OCI-LY3 (cell line): ENCODE results near the gene NSUN5.

Experiments used
- H2AFZ ChIP-seq: fragments of 200-600, 300-600 bp; shearing (Covaris generic); 2 replicates; pipeline ENCODE4 v1.6.0; 2014; ENCODE audit warnings: antibody characterized with exemption, low read depth, low read length
- H3K27ac ChIP-seq: fragments of 200-600, 300-600 bp; sonication (generic); 2 replicates; pipeline ENCODE4 v1.5.1; 2014; ENCODE audit warnings: mild to moderate bottlenecking, low read length, moderate library complexity, mixed read lengths
- H3K27me3 ChIP-seq: fragments of 200-600, 300-600 bp; sonication (generic); 2 replicates; pipeline ENCODE4 v1.6.1; 2014; ENCODE audit warnings: low read depth, low read length, mixed read lengths
- H3K36me3 ChIP-seq: fragments of 200-600, 300-600 bp; sonication (generic); replicated peaks from 2 replicates; pipeline ENCODE3; 2014; ENCODE audit warnings: low read depth, low read length, mixed read lengths
- H3K4me1 ChIP-seq: fragments of 300-600, 200-600 bp; sonication (generic); 2 replicates; pipeline ENCODE4 v1.6.1; 2014; ENCODE audit warnings: low read length, mixed read lengths
- H3K4me2 ChIP-seq: fragments of 200-600, 300-600 bp; sonication (generic); 2 replicates; pipeline ENCODE4 v1.6.1; 2014; ENCODE audit warnings: low read length, mixed read lengths
- H3K4me3 ChIP-seq: fragments of 300-600, 200-600 bp; sonication (generic); 2 replicates; pipeline ENCODE4 v1.5.1; 2014; ENCODE audit warnings: antibody characterized with exemption, mild to moderate bottlenecking, low read length, moderate library complexity
- H3K79me2 ChIP-seq: fragments of 300-600, 200-600 bp; shearing (Covaris generic); 2 replicates; pipeline ENCODE4 v1.6.1; 2014; ENCODE audit warnings: mild to moderate bottlenecking, low read length, mixed read lengths
- H3K9ac ChIP-seq: fragments of 300-600, 200-600 bp; shearing (Covaris generic); 2 replicates; pipeline ENCODE4 v1.6.0; 2014; ENCODE audit warnings: mild to moderate bottlenecking, low read length, moderate library complexity
- H3K9me3 ChIP-seq: fragments of 200-600, 300-600 bp; shearing (Covaris generic); 2 replicates; pipeline ENCODE4 v1.6.1; 2014; ENCODE audit warnings: low read length, mixed read lengths; ENCODE audit not compliant: insufficient read depth
- H4K20me1 ChIP-seq: fragments of 200-600, 300-600 bp; sonication (generic); 2 replicates; pipeline ENCODE4 v1.6.1; 2016; ENCODE audit warnings: low read length, mixed read lengths; ENCODE audit not compliant: insufficient read depth
- CTCF ChIP-seq: fragments of 200-600, 300-600 bp; sonication (generic); IDR thresholded peaks from 2 replicates; pipeline ENCODE4 v1.5.1; 2014; ENCODE audit warnings: antibody characterized with exemption, low read length, low read depth
- EZH2phosphoT487 ChIP-seq: fragments of 200-600 bp; shearing (Covaris generic); IDR thresholded peaks from 2 replicates; pipeline ENCODE4 v1.6.1; 2018; ENCODE audit warnings: antibody characterized with exemption, mixed run types, low read depth

The NSUN5 gene

GRCh38 chr7:73308665-73309214 is at the start of gene NSUN5:
Gene NSUN5, minus strand, starts transcription at chr7:73308826. Its CDS starts 36 bp downstream, at chr7:73308790.
- Histone ChIP-seq H3K27me3 (no peaks in the 10 kb centered on the region), H3K27ac (peak within 1 kb of the TSS; percentile 21; the same call in 1 of the 2 replicates), H3K9ac (peak within 1 kb of the TSS; percentile 79), H4K20me1 (no peaks in the 10 kb centered on the region), H3K9me3 (no peaks in the 10 kb centered on the region), H3K79me2 (peaks cover 28% of the 10 kb centered on the region), H3K4me1 (peaks cover 13% of the 10 kb centered on the region; the same call in 1 of the 2 replicates), H3K4me2 (peak within 1 kb of the TSS; percentile 88), H2AFZ (peak within 1 kb of the TSS; percentile 47; the same call in 1 of the 2 replicates), H3K4me3 (peak within 1 kb of the TSS; percentile 96), H3K36me3 (peaks cover 2% of the 10 kb centered on the region)
- TF ChIP-seq CTCF (no peak), EZH2phosphoT487 (no peak)

- Histone ChIP-seq H3K36me3 (no peaks in the 10 kb centered on the region), H3K27me3 (no peaks in the 10 kb centered on the region), H3K4me1 (no peaks in the 10 kb centered on the region), H3K4me2 (no peak overlapping the region), H4K20me1 (no peaks in the 10 kb centered on the region), H3K9me3 (no peaks in the 10 kb centered on the region), H3K9ac (no peak overlapping the region), H3K4me3 (no peak overlapping the region), H3K79me2 (no peaks in the 10 kb centered on the region), H3K27ac (no peak overlapping the region), H2AFZ (no peak overlapping the region)
- TF ChIP-seq EZH2phosphoT487: no peak
- no peak for TF ChIP-seq CTCF
These were observed 47.5 kb upstream of the NSUN5 start for GRCh38 chr7:73356159-73356558.

GRCh38 chr7:73354821-73355220 is 46.2 kb upstream of the NSUN5 start:
- no peaks in the 10 kb centered on the region for H4K20me1 ChIP-seq
- H3K4me1 ChIP-seq: no peaks in the 10 kb centered on the region
- H3K79me2 ChIP-seq: no peaks in the 10 kb centered on the region
- no peak overlapping the region for H3K9ac ChIP-seq
- H3K27ac ChIP-seq: no peak overlapping the region
- no peaks in the 10 kb centered on the region for H3K36me3 ChIP-seq
- H3K9me3 ChIP-seq: no peaks in the 10 kb centered on the region
- H2AFZ ChIP-seq: no peak overlapping the region
- no peak for TF ChIP-seq EZH2phosphoT487
- TF ChIP-seq CTCF: no peak
- H3K4me3 ChIP-seq: no peak overlapping the region
- no peaks in the 10 kb centered on the region for H3K27me3 ChIP-seq
- no peak overlapping the region for H3K4me2 ChIP-seq

GRCh38 chr7:73354196-73354595 is 45.6 kb upstream of the NSUN5 start:
- no peaks in the 10 kb centered on the region for H3K79me2 ChIP-seq
- H2AFZ ChIP-seq: no peak overlapping the region
- no peaks in the 10 kb centered on the region for H3K4me1 ChIP-seq
- no peaks in the 10 kb centered on the region for H3K36me3 ChIP-seq
- no peaks in the 10 kb centered on the region for H3K9me3 ChIP-seq
- no peaks in the 10 kb centered on the region for H4K20me1 ChIP-seq
- H3K4me2 ChIP-seq: no peak overlapping the region
- no peak for TF ChIP-seq CTCF
- TF ChIP-seq EZH2phosphoT487: no peak
- no peak overlapping the region for H3K4me3 ChIP-seq
- H3K27me3 ChIP-seq: no peaks in the 10 kb centered on the region
- no peak overlapping the region for H3K27ac ChIP-seq
- H3K9ac ChIP-seq: no peak overlapping the region
